HepG2 (cell line): ENCODE measurements around the gene NFKB1. TPM values are rescaled to one million over a fixed set of nuclear protein-coding genes. Genes with fewer than 3 reads are reported as not detected.

Experiments used
- DPF2 ChIP-seq: sonication (generic); formaldehyde crosslinking; IDR thresholded peaks from 2 replicates; pipeline ENCODE4 v1.4.0; 2020; ENCODE audit warnings: mild to moderate bottlenecking, low read depth, missing genetic modification reagents, borderline replicate concordance
- FOSL1 ChIP-seq: sonication (generic); formaldehyde crosslinking; IDR thresholded peaks from 2 replicates; pipeline ENCODE4 v1.9.0; 2021; ENCODE audit warnings: missing genetic modification reagents, borderline replicate concordance
- GATAD1 ChIP-seq: IDR thresholded peaks from 2 replicates; pipeline ENCODE4 v1.6.1; 2016; ENCODE audit warnings: missing genetic modification reagents, missing compliant biosample characterization
- HBP1 ChIP-seq: IDR thresholded peaks from 2 replicates; pipeline ENCODE4 v1.6.1; 2016; ENCODE audit warnings: low read depth, control low read depth
- HOXA9 ChIP-seq: sonication (generic); formaldehyde crosslinking; IDR thresholded peaks from 2 replicates; pipeline ENCODE4 v1.8.1; 2022; ENCODE audit warnings: missing genetic modification reagents, mild to moderate bottlenecking, moderate library complexity, borderline replicate concordance
- IRX3 ChIP-seq: sonication (generic); formaldehyde crosslinking; IDR thresholded peaks from 2 replicates; pipeline ENCODE4 v1.8.1; 2023; ENCODE audit warnings: mild to moderate bottlenecking, low read depth, missing genetic modification reagents, borderline replicate concordance
- NAIF1 ChIP-seq: sonication (generic); formaldehyde crosslinking; IDR thresholded peaks from 2 replicates; pipeline ENCODE4 v1.5.0; 2020; ENCODE audit warnings: mild to moderate bottlenecking, missing genetic modification reagents, borderline replicate concordance
- NKX3-1 ChIP-seq: sonication (generic); formaldehyde crosslinking; IDR thresholded peaks from 2 replicates; pipeline ENCODE4 v1.5.0; 2020; ENCODE audit warnings: missing genetic modification reagents
- RAD21 ChIP-seq: fragments of 450-650 bp; formaldehyde crosslinking; IDR thresholded peaks from 2 replicates; pipeline ENCODE4 v1.5.0; 2020; ENCODE audit warnings: mild to moderate bottlenecking
- SALL2 ChIP-seq: sonication (generic); formaldehyde crosslinking; IDR thresholded peaks from 2 replicates; pipeline ENCODE4 v1.8.1; 2023; ENCODE audit warnings: mild to moderate bottlenecking, missing genetic modification reagents, inconsistent platforms
- SOX6 ChIP-seq, 2 experiments: fragments of 450-650 bp in 1 of 2; sonication (generic) in 1 of 2; formaldehyde crosslinking in 1 of 2; IDR thresholded peaks; 2 replicates each; pipeline versions ENCODE4 v1.4.0 to v1.6.1; 2017 to 2020; ENCODE audit warnings: antibody characterized with exemption in 1 of 2, mild to moderate bottlenecking in 1 of 2, missing genetic modification reagents in 1 of 2
- TBL1XR1 ChIP-seq: fragments of 150-350 bp; IDR thresholded peaks from 2 replicates; pipeline ENCODE4 v1.6.1; 2014; ENCODE audit warnings: borderline replicate concordance, low read length; ENCODE audit not compliant: partially characterized antibody
- THAP11 ChIP-seq: IDR thresholded peaks from 2 replicates; pipeline ENCODE4 v1.6.1; 2016; ENCODE audit warnings: missing biosample characterization, missing genetic modification reagents
- THYN1 ChIP-seq: sonication (generic); formaldehyde crosslinking; IDR thresholded peaks from 2 replicates; pipeline ENCODE4 v1.8.1; 2023; ENCODE audit warnings: low read depth, mild to moderate bottlenecking, moderate library complexity, missing genetic modification reagents, borderline replicate concordance
- ZBTB14 ChIP-seq: sonication (generic); formaldehyde crosslinking; IDR thresholded peaks from 2 replicates; pipeline ENCODE4 v1.4.0; 2020; ENCODE audit warnings: missing genetic modification reagents
- ZNF136 ChIP-seq: sonication (generic); formaldehyde crosslinking; IDR thresholded peaks from 2 replicates; pipeline ENCODE4 v1.8.1; 2022; ENCODE audit warnings: low read depth, mild to moderate bottlenecking, moderate library complexity, missing genetic modification reagents
- ZNF160 ChIP-seq: sonication (generic); formaldehyde crosslinking; IDR thresholded peaks from 2 replicates; pipeline ENCODE4 v1.8.0; 2022; ENCODE audit warnings: mild to moderate bottlenecking, inconsistent platforms, missing genetic modification reagents
- ZNF20 ChIP-seq: sonication (generic); formaldehyde crosslinking; IDR thresholded peaks from 2 replicates; pipeline ENCODE4 v1.4.0; 2020; ENCODE audit warnings: mild to moderate bottlenecking, moderate library complexity, missing genetic modification reagents
- ZNF234 ChIP-seq: sonication (generic); formaldehyde crosslinking; conservative IDR thresholded peaks from 2 replicates; pipeline ENCODE4 v1.5.1; 2020; ENCODE audit warnings: mild to moderate bottlenecking, missing genetic modification reagents
- ZNF670 ChIP-seq: sonication (generic); formaldehyde crosslinking; IDR thresholded peaks from 2 replicates; pipeline ENCODE4 v1.8.0; 2022; ENCODE audit warnings: mild to moderate bottlenecking, missing genetic modification reagents, borderline replicate concordance
- ZNF710 ChIP-seq: sonication (generic); formaldehyde crosslinking; IDR thresholded peaks from 2 replicates; pipeline ENCODE4 v1.5.0; 2020; ENCODE audit warnings: mild to moderate bottlenecking, missing genetic modification reagents, borderline replicate concordance
- ZNF800 ChIP-seq: sonication (generic); formaldehyde crosslinking; IDR thresholded peaks from 2 replicates; pipeline ENCODE4 v1.4.0; 2020; ENCODE audit warnings: missing genetic modification reagents
- polyA plus RNA-seq, 8 experiments: library from polyadenylated mRNA; depleted of rRNA in 3 of 8; stranded (reverse) in 7 of 8; unstranded in 1 of 8; fragments of >200 nt; fragmentation: Illumina TruSeq in 4 of 8; extraction: Trizol in 4 of 8; gene quantifications; 2 replicates each; pipeline versions ENCODE4 v1.2.1 to v1.2.3, GENCODE V29; 2011 to 2016; ENCODE audit warnings: low read depth in 4 of 8, missing spikeins in 1 of 8, mixed read lengths in 1 of 8; ENCODE audit not compliant: insufficient read depth in 1 of 8
- total RNA-seq, 5 experiments: library from RNA; depleted of rRNA; stranded (reverse); fragments of >200 nt; fragmentation: Illumina TruSeq; extraction: Trizol; gene quantifications; 2 replicates each; pipeline ENCODE4 v1.2.3, GENCODE V29; 2016; ENCODE audit warnings: low read depth in 1 of 5

NFKB1 gene
- total and polyA plus RNA-seq, 2 of the 13 experiments (the other 11 are each of a cell fraction or from before 2014, with no cell fraction given) = 15.4 to 31.6 TPM

GRCh38 chr4:102500696-102501446 lies at the start of gene NFKB1 (continued):
- TF ChIP-seq NAIF1 (CRISPR knock-in tag) (no peak), DPF2 (CRISPR knock-in tag) (no peak), IRX3 (0 out of 2 replicates have a peak, but pooled peaks have one; percentile 26), HBP1 (CRISPR knock-in tag) (no peak), ZNF670 (CRISPR knock-in tag) (no peak), THYN1 (CRISPR knock-in tag) (no peak), ZNF160 (no peak; the same call in 1 of the 2 replicates), ZNF136 (CRISPR knock-in tag) (no peak), GATAD1 (CRISPR knock-in tag) (no peak), THAP11 (CRISPR knock-in tag) (no peak), ZNF234 (CRISPR knock-in tag) (no peak), TBL1XR1 (no peak), ZNF800 (CRISPR knock-in tag) (0 out of 2 replicates have a peak, but pooled peaks have one; percentile 2), FOSL1 (CRISPR knock-in tag) (no peak), SALL2 (CRISPR knock-in tag) (no peak), NKX3-1 (CRISPR knock-in tag) (no peak), ZNF20 (CRISPR knock-in tag) (no peak), ZBTB14 (CRISPR knock-in tag) (0 out of 2 replicates have a peak, but pooled peaks have one; percentile 41), RAD21 (CRISPR knock-in tag) (no peak), HOXA9 (no peak), SOX6 (IDR thresholded peaks at IDR 0.05) (no peak), SOX6 (CRISPR knock-in tag; IDR thresholded peaks at IDR 0.05) (no peak), ZNF710 (CRISPR knock-in tag) (no peak)
